Caco-2 (cell line): ENCODE measurements around the gene MGLL. TPM values are rescaled to one million over a fixed set of nuclear protein-coding genes. Genes with fewer than 3 reads are reported as not detected.

Source experiments
- BruUV-seq: library from RNA; stranded (reverse); fragments of 400-500 nt; replicated peaks from 2 replicates; lab custom pipeline; 2021; lab: Mats Ljungman, UMichigan
- CTCF ChIA-PET: fragments of 300-600 bp; sonication (Branson Sonifier 250); formaldehyde crosslinking; loops from one replicate; lab custom pipeline; 2022; ENCODE audit warnings: antibody characterized with exemption; lab: Charles Lee
- POLR2A ChIA-PET: fragments of 300-600 bp; sonication (Branson Sonifier 250); formaldehyde crosslinking; loops from one replicate; lab custom pipeline; 2022; ENCODE audit warnings: antibody characterized with exemption; lab: Charles Lee
- DNase-seq, 2 experiments: peaks; one replicate each; pipeline versions ENCODE4 v3.0.0 to v3.0.0-alpha.2; 2020 to 2022
- H3K27me3 ChIP-seq: replicated peaks from 2 replicates; pipeline ENCODE4 v1.6.0; 2011; ENCODE audit warnings: low read length; ENCODE audit not compliant: control insufficient read depth, insufficient read depth
- H3K36me3 ChIP-seq: 2 replicates; pipeline ENCODE4 v1.5.1; 2011; ENCODE audit warnings: low read length; ENCODE audit not compliant: control insufficient read depth, insufficient read depth
- H3K4me1 ChIP-seq: fragments of 250-450 bp; sonication (Bioruptor Pico); 2 replicates; pipeline ENCODE4 v1.5.1; 2020; ENCODE audit warnings: mild to moderate bottlenecking
- H3K4me3 ChIP-seq: 2 replicates; pipeline ENCODE4 v1.5.1; 2011; ENCODE audit warnings: low read depth, mild to moderate bottlenecking, control low read depth, low read length
- H3K9me3 ChIP-seq: fragments of 250-450 bp; sonication (Bioruptor Pico); 2 replicates; pipeline ENCODE4 v1.5.1; 2020; ENCODE audit warnings: mild to moderate bottlenecking, moderate library complexity
- H3K27ac Mint-ChIP-seq: one replicate; pipeline ENCODE4 v1.8.0; 2022; ENCODE audit warnings: mixed read lengths; ENCODE audit not compliant: unreplicated experiment
- H3K27me3 Mint-ChIP-seq: one replicate; pipeline ENCODE4 v1.8.0; 2022; ENCODE audit warnings: mixed read lengths; ENCODE audit not compliant: insufficient read depth, unreplicated experiment
- H3K36me3 Mint-ChIP-seq: one replicate; pipeline ENCODE4 v1.8.0; 2022; ENCODE audit warnings: mild to moderate bottlenecking, mixed read lengths; ENCODE audit not compliant: insufficient read depth, unreplicated experiment
- H3K4me1 Mint-ChIP-seq: one replicate; pipeline ENCODE4 v1.8.0; 2022; ENCODE audit warnings: low read depth, mixed read lengths; ENCODE audit not compliant: unreplicated experiment
- H3K4me3 Mint-ChIP-seq: one replicate; pipeline ENCODE4 v1.8.0; 2022; ENCODE audit warnings: mild to moderate bottlenecking, moderate library complexity, mixed read lengths; ENCODE audit not compliant: unreplicated experiment
- H3K9me3 Mint-ChIP-seq: one replicate; pipeline ENCODE4 v1.8.0; 2022; ENCODE audit warnings: mixed read lengths; ENCODE audit not compliant: unreplicated experiment
- intact Hi-C: fragments of 100-400 bp; cut with micrococcal nuclease; formaldehyde crosslinking; loops from one replicate; pipeline ENCODE4 v1.10.0; 2022; ENCODE audit not compliant: unreplicated experiment
- total RNA-seq: library from RNA; stranded (reverse); gene quantifications from 2 replicates; pipeline ENCODE4 v1.2.3, GENCODE V29; 2022
- TF ChIP-seq, protein P1 (sequence below), 2 experiments: fragments of 200-600 bp in 1 of 2; IDR thresholded peaks; 1 replicate in 1 of 2; 2 replicates in 1 of 2; pipeline versions ENCODE4 v1.5.1 to v1.8.0; 2011 to 2022; ENCODE audit warnings: antibody characterized with exemption in 1 of 2, control low read depth in 1 of 2, inconsistent platforms in 1 of 2, low read depth in 1 of 2, low read length in 1 of 2, mild to moderate bottlenecking in 1 of 2, moderate library complexity in 1 of 2; ENCODE audit not compliant: insufficient read depth in 1 of 2, severe bottlenecking in 1 of 2, unreplicated experiment in 1 of 2

Gene MGLL
- total RNA-seq, 1 experiment from 2014 or later: 7.8 TPM

DNA sequence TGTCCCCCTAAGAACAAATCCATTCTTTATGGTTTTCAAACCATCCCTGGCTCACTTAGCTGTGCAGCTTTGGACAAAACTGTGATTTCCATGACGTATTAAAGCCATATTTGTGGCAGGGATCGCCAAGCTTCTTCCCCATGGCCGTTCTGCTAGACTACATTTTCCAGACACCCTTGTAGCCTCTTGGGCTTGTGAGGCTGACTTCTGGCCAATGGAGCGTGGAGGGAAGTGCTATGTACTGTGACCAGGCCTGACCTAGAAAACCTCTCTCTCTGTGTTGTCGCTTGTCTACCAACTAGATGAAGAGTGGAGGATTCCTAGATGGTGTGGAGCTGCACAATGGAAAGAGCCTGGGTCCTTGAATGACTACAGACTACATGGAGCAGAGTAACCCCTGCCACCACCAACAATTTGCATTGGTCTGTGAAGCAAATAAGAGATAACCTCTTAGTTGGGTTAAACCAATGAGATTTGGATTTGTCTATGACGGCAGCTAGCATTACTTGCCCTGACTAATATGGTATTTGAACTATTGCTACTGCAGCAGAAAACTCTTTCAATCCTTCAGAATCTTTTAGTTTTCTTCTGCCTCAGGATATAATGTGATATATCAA is 22.1 kb upstream of the MGLL start:
- H3K27ac Mint-ChIP-seq: no peak overlapping the region
- Histone ChIP-seq H3K4me3 (no peak overlapping the region), H3K9me3 (no peaks in the 10 kb centered on the region), H3K27me3 (no peaks in the 10 kb centered on the region), H3K4me1 (no peaks in the 10 kb centered on the region), H3K36me3 (no peaks in the 10 kb centered on the region)
- no peak overlapping the region for H3K4me3 Mint-ChIP-seq
- H3K27me3 Mint-ChIP-seq: no peaks in the 10 kb centered on the region
- BruUV-seq: no TSS peak
- intact Hi-C loops: no loop called here
- POLR2A ChIA-PET: no interaction called here
- TF ChIP-seq, protein P1, sequence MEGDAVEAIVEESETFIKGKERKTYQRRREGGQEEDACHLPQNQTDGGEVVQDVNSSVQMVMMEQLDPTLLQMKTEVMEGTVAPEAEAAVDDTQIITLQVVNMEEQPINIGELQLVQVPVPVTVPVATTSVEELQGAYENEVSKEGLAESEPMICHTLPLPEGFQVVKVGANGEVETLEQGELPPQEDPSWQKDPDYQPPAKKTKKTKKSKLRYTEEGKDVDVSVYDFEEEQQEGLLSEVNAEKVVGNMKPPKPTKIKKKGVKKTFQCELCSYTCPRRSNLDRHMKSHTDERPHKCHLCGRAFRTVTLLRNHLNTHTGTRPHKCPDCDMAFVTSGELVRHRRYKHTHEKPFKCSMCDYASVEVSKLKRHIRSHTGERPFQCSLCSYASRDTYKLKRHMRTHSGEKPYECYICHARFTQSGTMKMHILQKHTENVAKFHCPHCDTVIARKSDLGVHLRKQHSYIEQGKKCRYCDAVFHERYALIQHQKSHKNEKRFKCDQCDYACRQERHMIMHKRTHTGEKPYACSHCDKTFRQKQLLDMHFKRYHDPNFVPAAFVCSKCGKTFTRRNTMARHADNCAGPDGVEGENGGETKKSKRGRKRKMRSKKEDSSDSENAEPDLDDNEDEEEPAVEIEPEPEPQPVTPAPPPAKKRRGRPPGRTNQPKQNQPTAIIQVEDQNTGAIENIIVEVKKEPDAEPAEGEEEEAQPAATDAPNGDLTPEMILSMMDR (IDR thresholded peaks at IDR 0.05; ENCODE audit: insufficient read depth in 1 of 2, low read depth in 1 of 2, low read length in 1 of 2, severe bottlenecking in 1 of 2, unreplicated experiment in 1 of 2): no peak
- DNase-seq: no peak
- H3K36me3 Mint-ChIP-seq: no peaks in the 10 kb centered on the region
- CTCF ChIA-PET: no interaction called here
- H3K9me3 Mint-ChIP-seq: no peaks in the 10 kb centered on the region
- no peaks in the 10 kb centered on the region for H3K4me1 Mint-ChIP-seq

DNA sequence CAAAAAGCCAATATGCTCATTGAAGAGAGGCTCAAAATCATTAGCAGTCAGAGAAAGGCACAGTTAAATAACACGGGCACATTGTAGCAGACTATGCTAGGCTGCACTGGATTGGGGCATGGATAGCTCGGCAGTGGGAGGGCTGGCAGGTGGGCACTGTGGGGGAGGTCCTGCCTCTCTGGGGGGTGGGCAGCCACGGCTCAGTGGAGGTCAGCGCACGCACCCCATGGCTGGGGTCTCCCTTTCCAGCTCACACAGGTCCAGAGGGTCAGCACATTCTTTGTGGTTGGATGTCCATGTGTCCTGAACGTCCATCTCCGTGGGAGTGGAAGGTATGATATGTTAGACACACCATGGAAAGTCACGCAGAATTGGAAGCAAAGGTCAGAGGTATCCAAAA is 18.4 kb upstream of the MGLL start:
- no peaks in the 10 kb centered on the region for H3K36me3 ChIP-seq
- no TSS peak for BruUV-seq

DNA sequence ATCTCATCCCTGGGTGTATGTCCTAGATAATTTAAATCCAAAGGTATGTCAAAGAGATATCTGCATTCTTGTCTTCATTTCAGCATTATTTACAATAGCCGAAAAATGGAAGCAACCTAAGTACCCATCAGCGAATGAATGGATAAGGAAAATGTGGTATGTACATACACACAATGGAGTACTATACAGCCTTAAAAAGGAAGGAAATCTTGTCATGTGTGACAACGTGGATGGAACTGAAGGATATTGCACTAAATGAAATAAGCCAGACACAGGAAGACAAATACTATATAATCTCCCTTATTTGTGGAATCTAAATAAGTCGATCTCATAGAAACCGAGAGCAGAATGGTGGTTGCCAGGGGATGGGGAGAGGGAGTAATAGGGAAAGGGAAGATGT is 16.8 kb upstream of the MGLL start:
- intact Hi-C loops: no loop called here
- Histone ChIP-seq H3K9me3 (no peaks in the 10 kb centered on the region), H3K36me3 (no peaks in the 10 kb centered on the region), H3K4me3 (no peak overlapping the region), H3K27me3 (no peaks in the 10 kb centered on the region), H3K4me1 (no peaks in the 10 kb centered on the region)
- Mint-ChIP-seq H3K4me1 (no peaks in the 10 kb centered on the region), H3K4me3 (no peak overlapping the region), H3K9me3 (no peaks in the 10 kb centered on the region), H3K27me3 (no peaks in the 10 kb centered on the region), H3K27ac (no peak overlapping the region), H3K36me3 (no peaks in the 10 kb centered on the region)
- no peak for DNase-seq
- TF ChIP-seq, protein P1 (IDR thresholded peaks at IDR 0.05; ENCODE audit: insufficient read depth in 1 of 2, low read depth in 1 of 2, low read length in 1 of 2, severe bottlenecking in 1 of 2, unreplicated experiment in 1 of 2): no peak
- CTCF ChIA-PET: no interaction called here
- no TSS peak for BruUV-seq
- POLR2A ChIA-PET: no interaction called here

More for the DNA sequence above, 18.4 kb upstream of the MGLL start:
- DNase-seq: no peak
- no peak overlapping the region for H3K4me3 Mint-ChIP-seq
- no peaks in the 10 kb centered on the region for H3K27me3 Mint-ChIP-seq
- ChIA-PET CTCF (no interaction called here), POLR2A (no interaction called here)
- TF ChIP-seq, protein P1 (IDR thresholded peaks at IDR 0.05; ENCODE audit: insufficient read depth in 1 of 2, low read depth in 1 of 2, low read length in 1 of 2, severe bottlenecking in 1 of 2, unreplicated experiment in 1 of 2): no peak
- H3K36me3 Mint-ChIP-seq: no peaks in the 10 kb centered on the region
- no peaks in the 10 kb centered on the region for H3K9me3 Mint-ChIP-seq
- intact Hi-C loops: no loop called here
- Histone ChIP-seq H3K9me3 (no peaks in the 10 kb centered on the region), H3K4me3 (no peak overlapping the region), H3K27me3 (no peaks in the 10 kb centered on the region), H3K4me1 (no peaks in the 10 kb centered on the region)
- no peaks in the 10 kb centered on the region for H3K4me1 Mint-ChIP-seq
- H3K27ac Mint-ChIP-seq: no peak overlapping the region
